CD4-positive, alpha-beta T cell (primary cell): Measurements from ENCODE around the gene TSSK2. TPM values are rescaled to one million over a fixed set of nuclear protein-coding genes. Genes with fewer than 3 reads are reported as not detected.
A peak's percentile ranks its signal among the peaks of the same experiment; 100 is the strongest.

Source experiments
- ATAC-seq: fragments of 200-7000 bp; cut with Tn5 transposase; one replicate; pipeline ENCODE4 v1.10.0; 2022; ENCODE audit warnings: mild to moderate bottlenecking; ENCODE audit not compliant: poor library complexity
- CTCF ChIA-PET: fragments of 350-600 bp; sonication (Branson Sonifier 250); formaldehyde crosslinking; loops from one replicate; lab custom pipeline; 2021; ENCODE audit warnings: antibody characterized with exemption, inconsistent platforms; lab: Charles Lee
- POLR2A ChIA-PET: fragments of 350-600 bp; sonication (Branson Sonifier 250); formaldehyde crosslinking; loops from one replicate; lab custom pipeline; 2021; ENCODE audit warnings: antibody characterized with exemption, inconsistent platforms; lab: Charles Lee
- DNase-seq, 14 experiments: peaks; one replicate each; pipeline ENCODE4 v3.0.0-alpha.2; 2013 to 2020; ENCODE audit warnings: mixed read lengths in 2 of 14
- H3K27ac ChIP-seq, 2 donors: one replicate each; pipeline versions ENCODE4 v1.5.1 to v1.7.0; 2013; ENCODE audit warnings: low read length in 2 of 2, low read depth in 1 of 2, mild to moderate bottlenecking in 1 of 2
- H3K27me3 ChIP-seq, 2 experiments: 1 replicate in 1 of 2; 2 replicates in 1 of 2; pipeline versions ENCODE4 v1.6.1 to v1.7.0; 2013; ENCODE audit warnings: low read length in 2 of 2, control low read depth in 1 of 2, mild to moderate bottlenecking in 1 of 2, moderate library complexity in 1 of 2; ENCODE audit not compliant: insufficient read depth in 2 of 2, control insufficient read depth in 1 of 2
- H3K36me3 ChIP-seq: one replicate; pipeline ENCODE4 v1.6.1; 2013; ENCODE audit warnings: low read length, control low read depth; ENCODE audit not compliant: insufficient read depth
- H3K4me1 ChIP-seq: one replicate; pipeline ENCODE4 v1.6.1; 2013; ENCODE audit warnings: low read length, control low read depth; ENCODE audit not compliant: insufficient read depth
- H3K4me3 ChIP-seq: one replicate; pipeline ENCODE4 v1.5.1; 2013; ENCODE audit warnings: mild to moderate bottlenecking, low read length, moderate library complexity
- H3K9me3 ChIP-seq, 2 experiments: 1 replicate in 1 of 2; 2 replicates in 1 of 2; pipeline versions ENCODE4 v1.6.1 to v1.7.0; 2013; ENCODE audit warnings: low read length in 2 of 2, mild to moderate bottlenecking in 2 of 2, control low read depth in 1 of 2, moderate library complexity in 1 of 2; ENCODE audit not compliant: control insufficient read depth in 1 of 2, insufficient read depth in 1 of 2
- H3K27ac Mint-ChIP-seq: one replicate; pipeline ENCODE4 v1.8.0; 2020; ENCODE audit warnings: mixed read lengths
- H3K27me3 Mint-ChIP-seq: one replicate; pipeline ENCODE4 v1.8.0; 2021; ENCODE audit warnings: mixed read lengths
- H3K36me3 Mint-ChIP-seq: one replicate; pipeline ENCODE4 v1.8.0; 2021; ENCODE audit warnings: low read depth, mixed read lengths
- H3K4me1 Mint-ChIP-seq: one replicate; pipeline ENCODE4 v1.8.0; 2021; ENCODE audit warnings: low read depth, mixed read lengths
- H3K4me3 Mint-ChIP-seq: one replicate; pipeline ENCODE4 v1.8.0; 2020; ENCODE audit warnings: mild to moderate bottlenecking, mixed read lengths
- H3K9me3 Mint-ChIP-seq: one replicate; pipeline ENCODE4 v1.8.0; 2020; ENCODE audit warnings: mixed read lengths
- CTCF ChIP-seq: fragments of 200-600 bp; IDR thresholded peaks from one replicate; pipeline ENCODE4 v1.8.0; 2022; ENCODE audit warnings: antibody characterized with exemption, mild to moderate bottlenecking
- intact Hi-C, 2 experiments: fragments of 100-400 bp; cut with DNase I in 1 of 2; cut with micrococcal nuclease in 1 of 2; formaldehyde crosslinking; loops; one replicate each; pipeline versions ENCODE4 v1.15.1 to v1.9.0; 2023 to 2025; cut with DNase I, micrococcal nuclease
- total RNA-seq, 174 experiments: library from RNA in 2 of 174; stranded (reverse) in 2 of 174; gene quantifications; one replicate each; pipeline ENCODE4 v1.2.3 and lab custom pipeline; 2021 to 2026

TSSK2 gene
- total RNA-seq, 2 experiments from 2014 or later: 0.31 TPM; not detected in 1

DNA sequence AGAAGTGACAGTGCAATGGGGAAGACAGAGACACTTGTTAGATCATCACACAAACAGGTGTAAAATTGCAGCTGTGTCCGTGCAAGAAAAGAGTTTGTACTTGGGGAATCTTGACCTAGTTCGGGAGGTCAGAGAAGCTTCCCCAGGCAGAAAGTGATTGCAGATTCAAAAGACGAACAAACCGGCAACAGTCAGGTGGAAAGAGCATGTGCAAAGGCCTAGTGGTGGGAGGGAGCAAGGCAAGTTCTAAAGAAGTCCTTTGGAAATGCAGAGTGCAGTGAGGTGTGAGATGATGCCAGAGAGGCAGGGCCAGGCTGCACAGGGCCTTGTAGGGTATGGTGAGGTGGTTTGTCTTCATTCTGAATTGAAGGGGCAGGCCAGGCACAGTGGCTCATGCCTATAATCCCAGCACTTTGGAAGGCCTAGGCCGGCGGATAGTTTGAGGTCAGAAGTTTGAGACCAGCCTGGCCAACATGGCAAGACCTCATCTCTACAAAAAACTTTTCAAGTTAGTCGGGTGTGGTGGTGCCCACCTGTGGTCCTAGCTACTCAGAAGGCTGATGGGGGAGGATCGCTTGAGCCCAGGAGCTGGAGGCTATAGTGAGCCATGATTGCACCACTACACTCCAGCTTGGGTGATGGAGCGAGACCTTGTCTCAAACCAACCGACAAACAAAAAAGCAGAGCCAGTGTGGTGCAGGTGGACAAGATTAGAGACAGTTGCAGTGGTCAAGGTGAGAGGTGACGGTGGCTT lies 15.3 kb downstream of the TSSK2 start:
- Mint-ChIP-seq H3K4me1 (peaks cover 26% of the 10 kb centered on the region), H3K9me3 (no peaks in the 10 kb centered on the region), H3K4me3 (no peak overlapping the region), H3K27me3 (peaks cover 23% of the 10 kb centered on the region), H3K36me3 (peaks cover 13% of the 10 kb centered on the region), H3K27ac (no peak overlapping the region)
- no peak overlapping the region for H3K27ac ChIP-seq
- H3K4me1 ChIP-seq: peaks cover 39% of the 10 kb centered on the region
- TF ChIP-seq CTCF: no peak
- H3K4me3 ChIP-seq: no peak overlapping the region
- peaks cover under 1 to 18% of the 10 kb centered on the region in 2 experiments for H3K9me3 ChIP-seq
- H3K36me3 ChIP-seq: peaks cover 14% of the 10 kb centered on the region
- ATAC-seq (no peak), DNase-seq (peak in 1 of 14 experiments; percentile 16)
- H3K27me3 ChIP-seq: peaks cover 24 to 27% of the 10 kb centered on the region in 2 experiments
- CTCF ChIA-PET: interaction anchor here (0.8 kb wide), 1 partner anchor 27 kb away, joined by 3 read pairs; no protein-coding TSS in a partner anchor
- POLR2A ChIA-PET: interaction anchor here (0.6 kb wide), 1 partner anchor 331 kb away, joined by 3 read pairs; no protein-coding TSS in a partner anchor
- intact Hi-C loops: loop anchor here (1.0 to 10.0 kb wide), 3 partner anchors 298 to 572 kb away; partner anchors contain the start of genes C22orf39 (in 1 of the 2), CDC45 (in 1 of the 2) and UFD1 (in 1 of the 2)

- Histone ChIP-seq H3K4me1 (peaks cover 39% of the 10 kb centered on the region), H3K27me3 (peaks cover 32 to 34% of the 10 kb centered on the region in 2 experiments), H3K9me3 (peaks cover 5 to 21% of the 10 kb centered on the region in 2 experiments), H3K27ac (no peak overlapping the region), H3K36me3 (peaks cover 5% of the 10 kb centered on the region), H3K4me3 (no peak overlapping the region)
- Mint-ChIP-seq H3K27me3 (peaks cover 31% of the 10 kb centered on the region), H3K9me3 (no peaks in the 10 kb centered on the region), H3K36me3 (peaks cover 10% of the 10 kb centered on the region), H3K27ac (no peak overlapping the region), H3K4me1 (peaks cover 27% of the 10 kb centered on the region), H3K4me3 (peak overlapping the region; percentile 1)
- TF ChIP-seq CTCF: no peak
- DNase-seq (peak in 1 of 14 experiments; percentile 6), ATAC-seq (no peak)
- POLR2A ChIA-PET: interaction anchor here (0.6 kb wide), 1 partner anchor 330 kb away, joined by 3 read pairs; no protein-coding TSS in a partner anchor
- intact Hi-C loops: loop anchor here (10.0 kb wide), 2 partner anchors 298 to 328 kb away; partner anchors contain the start of genes C22orf39 (in 1 of the 2), CDC45 (in 1 of the 2) and UFD1 (in 1 of the 2)
- CTCF ChIA-PET: no interaction called here
Observed at GRCh38 chr22:19147195-19147780, 16.2 kb downstream of the TSSK2 start.

DNA sequence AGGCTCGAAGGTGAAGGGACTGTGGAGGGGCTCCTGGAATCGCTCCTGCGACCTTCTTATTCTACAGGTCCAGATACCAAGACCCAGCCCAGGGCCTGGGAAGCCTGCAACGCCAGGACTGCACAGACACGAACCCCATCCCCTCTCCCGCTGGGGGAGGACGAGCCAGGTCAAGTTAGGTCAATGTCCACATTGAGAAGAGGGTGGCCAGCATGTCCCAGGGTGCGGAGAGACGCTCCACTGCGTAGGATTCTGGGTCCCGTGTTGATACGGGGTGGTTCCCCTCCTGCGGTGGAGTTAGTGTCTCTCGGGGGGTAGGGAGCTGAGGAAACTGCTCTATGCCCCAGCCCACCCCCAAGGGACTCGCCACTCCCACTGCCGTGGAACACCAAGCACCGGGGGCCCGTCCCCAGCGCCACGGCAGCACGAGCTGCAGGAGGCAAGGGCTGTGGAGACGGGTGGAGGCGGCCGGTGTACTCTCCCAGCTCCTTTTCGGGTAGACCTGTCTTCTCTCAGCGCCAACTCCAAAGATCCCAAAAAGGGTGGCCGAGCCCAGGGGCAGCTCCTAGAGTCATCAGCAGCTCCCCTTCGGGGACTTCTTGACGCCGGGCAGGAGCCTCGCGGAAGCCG lies 17.4 kb downstream of the TSSK2 start:
- H3K4me3 ChIP-seq: no peak overlapping the region
- Mint-ChIP-seq H3K9me3 (no peaks in the 10 kb centered on the region), H3K27me3 (peaks cover 38% of the 10 kb centered on the region), H3K27ac (no peak overlapping the region), H3K4me1 (peaks cover 23% of the 10 kb centered on the region), H3K4me3 (no peak overlapping the region), H3K36me3 (peaks cover 10% of the 10 kb centered on the region)
- H3K27me3 ChIP-seq: peaks cover 35 to 44% of the 10 kb centered on the region in 2 experiments
- CTCF ChIA-PET: no interaction called here
- peaks cover 31% of the 10 kb centered on the region for H3K4me1 ChIP-seq
- DNase-seq (peak in 1 of 14 experiments; percentile 21), ATAC-seq (no peak)
- H3K36me3 ChIP-seq: no peaks in the 10 kb centered on the region
- POLR2A ChIA-PET: interaction anchor here (1.0 kb wide), 1 partner anchor 331 kb away, joined by 3 read pairs; the partner anchor contains the start of gene CDC45
- peaks cover 5 to 21% of the 10 kb centered on the region in 2 experiments for H3K9me3 ChIP-seq
- TF ChIP-seq CTCF: no peak
- H3K27ac ChIP-seq: no peak overlapping the region
- intact Hi-C loops: loop anchor here (10.0 kb wide), 2 partner anchors 296 to 326 kb away; partner anchors contain the start of genes C22orf39 (in 1 of the 2), CDC45 (in 1 of the 2) and UFD1 (in 1 of the 2)
